ENCODE results near the gene OBSL1.

OBSL1 gene

DNA sequence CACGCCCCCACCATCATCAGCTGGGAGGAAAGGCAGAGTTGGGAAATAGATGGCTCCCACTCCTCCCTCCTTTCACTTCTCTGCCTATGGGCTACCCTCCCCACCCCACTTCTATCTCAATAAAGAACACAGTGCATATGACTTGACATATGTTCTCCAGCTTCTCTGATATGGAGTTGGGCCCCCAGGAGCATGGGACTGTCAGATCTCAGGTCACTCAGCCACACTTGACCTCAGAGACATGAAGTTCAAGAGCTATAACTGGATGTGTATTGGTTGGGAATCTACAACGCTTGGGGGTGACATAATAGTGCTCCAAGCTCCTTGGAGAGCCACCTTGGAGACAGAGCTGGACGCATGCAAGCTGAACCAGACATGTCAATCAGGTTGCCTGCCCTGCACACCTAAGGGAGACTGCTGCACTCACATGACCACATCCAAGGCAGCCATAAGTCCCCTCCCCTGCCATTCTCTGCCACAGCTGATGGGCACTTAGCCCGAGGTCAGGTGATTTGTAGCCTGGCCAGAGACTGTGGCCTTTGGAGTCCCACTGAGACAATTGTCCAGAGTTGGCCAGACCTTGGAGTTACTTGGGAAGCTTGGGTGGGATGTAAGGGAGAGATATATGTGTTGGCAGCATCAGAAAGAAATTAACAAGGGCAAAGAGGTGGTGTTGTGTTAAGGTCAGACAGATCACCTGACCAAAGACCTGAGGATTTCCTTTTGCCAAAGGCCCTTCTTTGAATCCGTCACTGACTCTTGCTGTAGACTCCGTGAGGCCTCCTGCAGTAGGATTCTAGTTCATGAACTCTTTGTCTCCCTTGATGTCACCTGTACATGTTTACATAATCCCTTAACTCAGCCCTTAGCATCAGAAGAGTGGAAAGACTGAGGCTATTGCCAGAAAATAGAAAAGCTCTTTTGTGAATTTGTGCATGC, 4.5 kb upstream of the OBSL1 start:
- Mint-ChIP-seq H3K4me1 (no peaks in the 10 kb centered on the region), H3K4me3 (no peak overlapping the region), H3K36me3 (no peaks in the 10 kb centered on the region), H3K9me3 (no peaks in the 10 kb centered on the region), H3K27me3 (peaks cover 67% of the 10 kb centered on the region), H3K27ac (no peak overlapping the region)
- no peak for ATAC-seq

DNA sequence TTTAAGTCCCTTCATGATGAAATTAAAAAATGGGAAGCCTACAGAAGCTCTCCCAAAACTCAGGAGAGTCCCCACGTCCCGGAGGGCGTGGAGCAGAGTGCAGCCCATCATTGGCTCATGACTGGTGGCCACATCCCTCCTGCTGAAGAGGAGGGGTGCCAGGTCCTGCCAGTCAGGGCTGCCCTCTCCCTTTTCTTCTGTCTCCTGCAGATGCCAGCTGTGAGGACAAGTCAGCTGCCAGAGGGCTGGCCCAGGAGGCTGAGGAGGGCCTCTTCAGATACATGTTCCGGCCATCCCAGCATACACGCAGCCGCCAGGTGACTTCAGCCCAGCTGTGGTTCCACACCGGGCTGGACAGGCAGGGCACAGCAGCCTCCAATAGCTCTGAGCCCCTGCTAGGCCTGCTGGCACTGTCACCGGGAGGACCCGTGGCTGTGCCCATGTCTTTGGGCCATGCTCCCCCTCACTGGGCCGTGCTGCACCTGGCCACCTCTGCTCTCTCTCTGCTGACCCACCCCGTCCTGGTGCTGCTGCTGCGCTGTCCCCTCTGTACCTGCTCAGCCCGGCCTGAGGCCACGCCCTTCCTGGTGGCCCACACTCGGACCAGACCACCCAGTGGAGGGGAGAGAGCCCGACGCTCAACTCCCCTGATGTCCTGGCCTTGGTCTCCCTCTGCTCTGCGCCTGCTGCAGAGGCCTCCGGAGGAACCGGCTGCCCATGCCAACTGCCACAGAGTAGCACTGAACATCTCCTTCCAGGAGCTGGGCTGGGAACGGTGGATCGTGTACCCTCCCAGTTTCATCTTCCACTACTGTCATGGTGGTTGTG, 3.4 kb upstream of the OBSL1 start:
- no peaks in the 10 kb centered on the region for H3K36me3 Mint-ChIP-seq
- H3K9me3 Mint-ChIP-seq, result no peaks in the 10 kb centered on the region
- H3K4me3 Mint-ChIP-seq, result no peak overlapping the region
- no peak overlapping the region for H3K27ac Mint-ChIP-seq
- no peaks in the 10 kb centered on the region for H3K4me1 Mint-ChIP-seq
- peaks cover 70% of the 10 kb centered on the region for H3K27me3 Mint-ChIP-seq
- ATAC-seq, result no peak

DNA sequence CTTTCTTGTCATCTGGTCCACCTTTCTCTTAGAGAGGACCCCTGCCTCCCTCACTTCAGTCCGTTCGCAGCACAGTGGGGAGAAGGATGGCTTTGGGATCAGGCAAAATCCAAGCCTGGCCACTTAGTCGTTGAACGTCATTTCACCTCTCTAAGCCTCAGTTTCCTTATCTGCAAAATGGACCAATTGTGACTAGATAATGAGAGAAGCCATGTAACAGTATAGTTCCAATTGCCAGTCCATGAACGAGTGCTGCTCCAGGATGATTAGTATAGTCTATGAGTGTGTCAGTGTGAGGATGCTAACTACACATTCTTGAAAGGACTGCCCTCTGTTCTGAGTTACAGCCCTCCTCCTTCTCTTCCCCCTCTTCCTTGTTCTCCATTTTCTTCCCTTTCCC, 1.8 kb upstream of the OBSL1 start:
- no peaks in the 10 kb centered on the region for H3K4me1 Mint-ChIP-seq
- no peaks in the 10 kb centered on the region for H3K9me3 Mint-ChIP-seq
- peaks cover 77% of the 10 kb centered on the region for H3K27me3 Mint-ChIP-seq
- H3K4me3 Mint-ChIP-seq, result no peak overlapping the region
- no peaks in the 10 kb centered on the region for H3K36me3 Mint-ChIP-seq
- no peak for ATAC-seq
- no peak overlapping the region for H3K27ac Mint-ChIP-seq

DNA sequence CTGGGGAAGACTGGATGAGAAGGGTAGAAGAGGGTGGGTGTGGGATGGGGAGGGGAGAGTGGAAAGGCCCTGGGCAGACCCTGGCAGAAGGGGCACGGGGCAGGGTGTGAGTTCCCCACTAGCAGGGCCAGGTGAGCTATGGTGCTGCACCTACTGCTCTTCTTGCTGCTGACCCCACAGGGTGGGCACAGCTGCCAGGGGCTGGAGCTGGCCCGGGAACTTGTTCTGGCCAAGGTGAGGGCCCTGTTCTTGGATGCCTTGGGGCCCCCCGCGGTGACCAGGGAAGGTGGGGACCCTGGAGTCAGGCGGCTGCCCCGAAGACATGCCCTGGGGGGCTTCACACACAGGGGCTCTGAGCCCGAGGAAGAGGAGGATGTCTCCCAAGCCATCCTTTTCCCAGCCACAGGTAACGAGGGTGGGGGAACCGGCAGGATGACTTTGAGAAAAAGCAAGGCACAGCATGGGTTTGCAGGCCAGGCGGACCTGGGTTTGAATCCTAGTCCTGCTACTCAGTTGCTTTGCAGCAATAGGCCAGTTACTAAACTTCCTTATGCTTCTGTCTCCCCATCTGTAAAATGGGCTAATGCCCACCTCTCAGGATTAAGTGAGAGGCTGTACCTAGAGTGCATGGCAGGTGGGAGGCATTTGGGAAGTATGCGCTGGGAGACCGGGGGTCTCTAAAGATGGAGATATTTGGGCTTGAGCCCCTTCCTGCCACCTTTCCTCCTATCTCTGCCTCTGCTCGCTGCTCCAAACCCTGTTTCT, 1.1 kb upstream of the OBSL1 start, which contains the start of gene INHA:
INHA (plus strand) TSS at position 74 of the 765 bp plus-strand sequence; CDS start at position 139, 65 bp downstream.
- no peak for ATAC-seq
- Mint-ChIP-seq H3K27me3 (peaks cover 81% of the 10 kb centered on the region), H3K36me3 (no peaks in the 10 kb centered on the region), H3K4me1 (no peaks in the 10 kb centered on the region), H3K27ac (no peak within 1 kb of the TSS), H3K9me3 (no peaks in the 10 kb centered on the region), H3K4me3 (no peak within 1 kb of the TSS)

DNA sequence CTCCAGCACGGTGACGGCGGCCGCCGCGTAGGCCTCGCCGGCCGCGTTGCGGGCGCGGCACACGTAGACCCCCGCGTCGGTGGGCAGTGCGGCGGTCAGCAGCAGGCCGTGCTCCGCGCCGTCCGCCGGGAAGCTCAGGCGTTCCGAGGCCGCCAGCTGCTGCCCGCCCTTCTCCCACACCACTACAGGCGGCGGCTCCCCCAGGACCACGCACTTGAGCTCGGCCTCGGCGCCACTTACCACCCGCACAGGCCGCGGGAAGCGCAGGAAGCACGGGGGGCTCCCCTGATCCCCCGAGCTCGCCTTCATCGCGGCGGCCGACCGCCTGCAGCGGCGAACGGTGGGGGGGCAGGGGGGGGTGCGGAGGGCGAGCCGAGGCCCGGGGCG, 422 bp downstream of the OBSL1 start:
- no peaks in the 10 kb centered on the region for H3K4me1 Mint-ChIP-seq
- H3K4me3 Mint-ChIP-seq, result no peak overlapping the region
- no peak for ATAC-seq
- no peaks in the 10 kb centered on the region for H3K9me3 Mint-ChIP-seq
- H3K27ac Mint-ChIP-seq, result no peak overlapping the region
- peaks cover 66% of the 10 kb centered on the region for H3K27me3 Mint-ChIP-seq
- H3K36me3 Mint-ChIP-seq, result no peaks in the 10 kb centered on the region

DNA sequence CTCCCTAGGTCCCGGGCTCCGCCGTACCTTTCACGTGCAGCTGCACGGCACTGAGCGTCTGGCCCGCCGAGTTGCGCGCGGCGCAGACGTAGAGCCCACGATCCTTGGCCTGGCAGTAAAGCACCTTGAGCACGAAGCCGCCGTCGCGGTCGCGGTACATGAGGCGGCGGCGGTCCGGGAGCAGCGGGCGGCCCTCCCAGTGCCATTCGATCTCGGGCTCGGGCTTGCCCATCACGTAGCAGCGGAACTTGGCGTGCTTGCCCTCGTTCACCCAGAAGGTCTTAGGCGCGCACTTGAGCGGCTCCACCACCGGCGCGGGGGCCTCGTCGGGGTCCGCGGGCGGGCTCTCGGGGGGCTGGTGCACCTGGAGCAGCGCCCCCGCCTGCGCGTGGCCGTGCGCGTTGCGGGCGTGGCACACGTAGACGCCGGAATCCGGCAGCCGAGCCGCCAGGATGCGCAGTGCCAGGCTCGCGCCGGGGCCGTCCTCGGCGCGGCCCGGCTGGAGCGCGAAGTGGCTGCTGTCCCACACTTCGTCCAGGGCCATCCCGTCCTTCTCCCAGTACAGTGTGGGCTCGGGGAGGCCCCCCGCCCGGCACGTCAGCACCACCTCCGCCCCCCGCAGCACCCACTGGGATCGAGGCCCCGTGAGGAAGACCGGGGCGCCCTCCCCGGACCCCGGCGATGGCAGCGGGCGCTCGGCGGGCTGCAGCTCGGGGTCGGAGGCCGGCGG, 980 bp downstream of the OBSL1 start:
- Mint-ChIP-seq H3K9me3 (no peaks in the 10 kb centered on the region), H3K27me3 (peaks cover 62% of the 10 kb centered on the region), H3K27ac (no peak overlapping the region), H3K4me1 (no peaks in the 10 kb centered on the region), H3K36me3 (no peaks in the 10 kb centered on the region), H3K4me3 (peak overlapping the region; percentile 12)
- peak; percentile 5 for ATAC-seq

DNA sequence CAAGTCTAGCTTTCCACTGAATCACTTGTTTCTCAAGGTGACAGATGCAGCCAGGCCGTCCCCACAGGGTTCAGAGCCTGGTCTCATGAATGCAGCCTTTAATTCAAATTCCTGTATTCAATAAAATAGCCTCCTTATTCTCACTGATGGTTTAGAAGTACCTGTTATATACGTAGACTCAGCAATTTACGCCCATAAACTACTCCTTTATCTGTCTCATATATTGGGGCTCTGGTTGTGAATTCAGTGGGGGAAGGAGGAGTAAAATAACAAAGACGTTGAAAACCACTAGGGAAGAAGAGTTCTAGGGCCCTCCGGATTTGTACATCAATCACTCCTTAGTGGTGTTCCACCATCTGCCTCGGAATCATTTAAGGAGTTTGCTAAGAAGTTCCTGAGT, 1.7 kb downstream of the OBSL1 start:
- no peak overlapping the region for H3K27ac Mint-ChIP-seq
- H3K4me1 Mint-ChIP-seq, result no peaks in the 10 kb centered on the region
- no peak overlapping the region for H3K4me3 Mint-ChIP-seq
- H3K9me3 Mint-ChIP-seq, result no peaks in the 10 kb centered on the region
- no peaks in the 10 kb centered on the region for H3K36me3 Mint-ChIP-seq
- peaks cover 62% of the 10 kb centered on the region for H3K27me3 Mint-ChIP-seq
- ATAC-seq, result no peak

DNA sequence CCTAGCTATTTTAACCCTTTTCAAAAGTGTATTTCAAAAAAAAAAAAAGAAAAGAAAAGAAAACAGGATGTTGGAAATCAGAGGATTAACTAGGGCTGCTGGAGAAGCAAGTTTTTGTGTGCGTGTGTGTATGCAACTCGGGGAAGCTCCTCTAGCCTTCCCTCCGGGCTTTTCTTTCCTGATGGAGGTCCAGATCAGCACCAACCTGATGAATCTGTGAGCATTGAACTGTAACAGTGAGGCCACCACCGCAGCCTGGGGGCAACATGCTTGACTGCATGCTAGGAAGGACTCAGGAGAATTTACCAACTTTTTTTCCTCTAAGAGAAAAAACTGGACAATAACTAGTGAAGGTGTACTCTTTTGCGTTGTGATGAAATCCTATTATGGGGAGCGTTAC, 2.3 kb downstream of the OBSL1 start:
- no peak for ATAC-seq
- Mint-ChIP-seq H3K4me1 (no peaks in the 10 kb centered on the region), H3K27ac (no peak overlapping the region), H3K4me3 (no peak overlapping the region), H3K9me3 (no peaks in the 10 kb centered on the region), H3K27me3 (peaks cover 66% of the 10 kb centered on the region), H3K36me3 (no peaks in the 10 kb centered on the region)

DNA sequence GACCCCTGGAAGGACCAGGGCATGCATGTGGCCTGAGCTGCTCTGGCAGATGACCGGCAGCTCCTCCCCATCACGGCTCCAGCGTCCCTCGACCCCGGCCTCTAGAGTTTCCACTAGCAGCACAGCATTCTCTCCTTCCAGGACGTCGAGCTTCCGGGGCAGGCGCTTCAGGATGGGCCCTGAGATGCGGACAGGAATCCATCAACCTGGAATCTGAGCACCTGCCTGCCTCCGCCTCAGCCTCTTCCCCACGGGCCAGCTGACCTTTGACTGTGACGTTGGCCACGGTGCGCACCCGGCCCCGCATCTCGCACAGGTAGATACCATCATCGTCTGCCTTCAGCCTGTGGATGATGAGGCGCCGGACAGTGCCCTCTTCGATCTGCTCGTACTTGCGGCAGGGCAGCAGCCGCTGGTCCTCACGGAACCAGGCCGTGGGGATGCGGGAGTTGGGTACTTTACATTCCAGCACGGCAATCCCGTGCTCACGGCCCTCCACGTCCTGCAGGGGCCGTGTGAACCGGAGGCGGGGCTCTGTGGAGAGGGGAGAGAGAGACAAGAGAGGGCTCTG, 3.5 kb downstream of the OBSL1 start:
- Mint-ChIP-seq H3K4me3 (no peak overlapping the region), H3K27ac (no peak overlapping the region), H3K4me1 (no peaks in the 10 kb centered on the region), H3K36me3 (no peaks in the 10 kb centered on the region), H3K27me3 (peaks cover 67% of the 10 kb centered on the region), H3K9me3 (no peaks in the 10 kb centered on the region)
- ATAC-seq, result no peak

DNA sequence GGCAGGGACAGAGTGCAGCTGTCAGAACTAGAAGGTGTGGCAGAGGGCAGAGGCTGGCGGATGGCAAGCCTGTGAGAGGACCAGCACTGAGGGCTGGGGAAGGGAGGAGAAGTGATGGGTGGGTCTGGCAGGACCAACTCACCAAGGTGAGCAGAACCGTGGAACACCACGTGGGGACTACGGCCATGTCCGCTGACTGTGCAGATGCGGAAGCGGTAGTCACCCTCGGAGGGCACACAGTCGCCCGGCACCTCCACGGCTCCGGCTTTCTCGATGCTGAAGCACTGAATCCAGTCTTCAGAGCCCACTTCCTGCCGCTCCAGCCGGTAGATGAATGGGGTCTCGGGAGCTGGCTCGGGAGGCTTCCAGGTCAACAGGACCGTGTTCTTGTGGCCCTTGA, 4.2 kb downstream of the OBSL1 start:
- no peak for ATAC-seq
- H3K4me3 Mint-ChIP-seq, result no peak overlapping the region
- no peaks in the 10 kb centered on the region for H3K36me3 Mint-ChIP-seq
- H3K4me1 Mint-ChIP-seq, result no peaks in the 10 kb centered on the region
- no peak overlapping the region for H3K27ac Mint-ChIP-seq
- H3K9me3 Mint-ChIP-seq, result no peaks in the 10 kb centered on the region
- H3K27me3 Mint-ChIP-seq, result peaks cover 67% of the 10 kb centered on the region

DNA sequence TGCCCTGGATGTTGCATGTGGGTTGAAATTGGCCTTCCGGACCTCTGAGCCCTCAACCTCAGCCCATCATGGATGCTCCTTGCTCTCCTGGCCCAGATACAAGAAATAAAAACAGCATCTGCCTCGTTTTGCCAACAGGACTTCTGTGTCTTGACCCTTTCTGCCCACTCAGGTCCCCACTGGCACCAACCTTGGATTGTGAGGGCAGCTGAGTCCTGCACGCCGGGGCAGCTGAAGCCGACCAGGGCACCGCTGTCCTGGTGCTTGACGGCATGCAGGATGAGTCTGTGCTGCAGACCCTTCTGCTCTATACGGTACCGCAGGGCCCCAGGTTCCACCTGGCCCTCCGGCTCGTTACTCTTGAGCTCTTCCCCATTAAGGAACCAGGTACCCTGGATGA, 4.7 kb downstream of the OBSL1 start:
- Mint-ChIP-seq H3K36me3 (no peaks in the 10 kb centered on the region), H3K9me3 (no peaks in the 10 kb centered on the region), H3K4me1 (no peaks in the 10 kb centered on the region), H3K27me3 (peaks cover 65% of the 10 kb centered on the region), H3K27ac (no peak overlapping the region), H3K4me3 (no peak overlapping the region)
- no peak for ATAC-seq

DNA sequence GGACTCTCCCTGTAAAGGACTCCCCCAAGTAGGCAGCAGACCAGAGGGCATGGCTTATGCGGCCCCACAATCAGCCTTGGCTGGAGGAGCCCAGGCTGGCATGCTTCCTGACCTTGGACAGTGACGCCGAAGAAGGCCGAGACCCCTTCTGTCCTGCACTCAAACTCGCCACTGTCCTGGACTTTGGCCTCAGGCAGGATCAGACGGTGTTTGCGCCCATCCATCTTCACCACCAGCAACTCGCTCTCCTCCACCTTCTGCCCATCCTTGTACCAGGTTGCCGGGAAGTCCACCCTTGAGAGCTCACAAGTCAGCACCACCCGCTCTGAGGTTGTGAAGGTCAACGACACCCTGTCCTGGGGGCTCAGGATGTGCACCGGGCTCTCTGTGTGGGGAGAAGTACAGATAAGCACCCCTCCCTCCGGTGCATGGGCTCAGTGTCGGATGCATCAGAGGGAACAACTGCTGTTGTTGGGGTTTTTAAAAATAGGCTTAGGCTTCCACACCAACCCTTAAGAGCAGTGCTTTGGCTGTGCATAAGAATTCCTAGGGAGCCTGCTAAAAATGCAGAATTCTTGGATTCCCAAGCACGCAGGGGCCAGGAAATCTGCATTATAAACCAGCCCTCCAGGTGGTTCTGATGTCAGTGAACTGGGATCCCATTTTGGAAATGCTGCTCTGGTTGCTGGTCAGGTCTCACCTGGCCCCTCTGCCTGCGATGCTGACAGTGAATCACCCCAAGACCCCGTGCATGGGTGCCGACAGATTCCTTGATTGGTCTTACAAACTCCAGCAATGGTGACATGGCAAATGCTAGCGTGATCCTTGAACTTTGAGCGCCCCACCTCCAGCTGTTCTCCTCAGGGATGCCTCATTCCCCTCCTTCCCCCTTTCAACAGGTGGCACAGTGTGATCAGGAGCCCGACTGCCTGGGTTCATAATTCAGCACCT, 5.9 kb downstream of the OBSL1 start:
- peaks cover 62% of the 10 kb centered on the region for H3K27me3 Mint-ChIP-seq
- H3K4me1 Mint-ChIP-seq, result no peaks in the 10 kb centered on the region
- H3K36me3 Mint-ChIP-seq, result no peaks in the 10 kb centered on the region
- ATAC-seq, result no peak
- no peak overlapping the region for H3K27ac Mint-ChIP-seq
- H3K9me3 Mint-ChIP-seq, result no peaks in the 10 kb centered on the region
- no peak overlapping the region for H3K4me3 Mint-ChIP-seq

DNA sequence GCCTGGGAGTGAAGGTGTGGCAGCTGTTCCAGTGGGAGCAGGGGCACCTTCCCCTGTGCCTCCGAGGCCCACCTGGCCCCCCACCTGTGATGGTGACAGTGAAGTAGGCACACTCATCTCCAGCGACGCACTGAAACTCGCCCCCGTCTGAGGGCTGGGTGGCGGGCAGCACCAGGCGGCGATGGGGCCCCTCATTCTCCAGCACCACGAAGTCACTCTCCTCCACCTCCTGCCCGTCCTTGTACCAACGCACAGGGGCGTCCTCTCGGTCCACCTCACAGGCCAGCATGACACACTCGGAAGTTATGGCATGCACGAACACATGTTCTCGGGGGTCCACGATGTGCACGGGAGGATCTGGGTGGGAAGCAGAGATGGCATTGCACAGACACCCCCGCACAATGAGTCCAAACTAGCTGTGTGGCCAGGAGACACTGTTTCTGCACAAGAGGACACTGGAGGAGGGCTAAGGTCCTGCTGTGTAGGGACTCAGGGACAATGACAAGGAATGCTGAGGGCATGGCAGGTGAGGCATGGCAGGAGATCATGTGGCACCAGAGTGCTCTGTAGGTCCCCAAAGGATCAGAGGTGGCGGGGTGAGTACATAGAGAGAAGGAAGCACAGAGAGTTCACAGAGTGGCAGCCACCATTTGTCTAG, 7.9 kb downstream of the OBSL1 start:
- Mint-ChIP-seq H3K9me3 (no peaks in the 10 kb centered on the region), H3K4me1 (no peaks in the 10 kb centered on the region), H3K27ac (no peak overlapping the region), H3K4me3 (no peak overlapping the region), H3K27me3 (peaks cover 58% of the 10 kb centered on the region), H3K36me3 (no peaks in the 10 kb centered on the region)
- no peak for ATAC-seq
